Thoracic aorta (tissue), 2 donors: ENCODE measurements around the gene CLCN3. TPM values are rescaled to one million over a fixed set of nuclear protein-coding genes. Genes with fewer than 3 reads are reported as not detected.
"Not testable (repeated sequence)": the region's sequence is repeated elsewhere in the genome, so short reads cannot be mapped to it uniquely, and the experiment has no call there.

Experiments used
- ATAC-seq: fragments of 150-250 bp; one replicate; pipeline ENCODE4 v1.8.0; 2017; ENCODE audit warnings: low read depth; ENCODE audit not compliant: insufficient number of reproducible peaks, low FRiP score
- DNase-seq: peaks from one replicate; pipeline ENCODE4 v3.0.0-alpha.2; 2020; ENCODE audit warnings: low spot score
- H3K27ac ChIP-seq, 2 donors: fragments of 200-600 bp; sonication (generic); 1 replicate in 1 of 2; 2 replicates in 1 of 2; pipeline ENCODE4 v1.5.1; 2016; ENCODE audit warnings: mild to moderate bottlenecking in 2 of 2, moderate library complexity in 2 of 2
- H3K27me3 ChIP-seq: fragments of 200-600 bp; sonication (generic); replicated peaks from 2 replicates; pipeline ENCODE4 v1.6.0; 2016; ENCODE audit warnings: mild to moderate bottlenecking; ENCODE audit not compliant: insufficient read depth
- H3K36me3 ChIP-seq: fragments of 200-600 bp; sonication (generic); one replicate; pipeline ENCODE4 v1.5.1; 2016
- H3K4me1 ChIP-seq, 2 donors: fragments of 200-600 bp; sonication (generic); 1 replicate in 1 of 2; 2 replicates in 1 of 2; pipeline versions ENCODE4 v1.5.1 to v1.6.0; 2016; ENCODE audit warnings: low read depth in 2 of 2, mild to moderate bottlenecking in 1 of 2; ENCODE audit not compliant: control insufficient read depth in 1 of 2
- H3K4me3 ChIP-seq: fragments of 200-600 bp; sonication (generic); 2 replicates; pipeline ENCODE4 v1.5.1; 2016; ENCODE audit warnings: mild to moderate bottlenecking
- H3K9me3 ChIP-seq: fragments of 200-600 bp; sonication (generic); 2 replicates; pipeline ENCODE4 v1.5.1; 2016
- CTCF ChIP-seq: fragments of 200-600 bp; sonication (generic); IDR thresholded peaks from one replicate; pipeline ENCODE4 v1.5.1; 2019; ENCODE audit warnings: antibody characterized with exemption
- total RNA-seq, 2 donors: library from RNA; depleted of rRNA; stranded (reverse); fragments of >200 nt; gene quantifications; one replicate each; pipeline versions ENCODE4 v1.1.0 to v1.2.3, GENCODE V29; 2016

Gene CLCN3
- total RNA-seq = 10 to 100 TPM; 13.0 to 20.0 TPM

GRCh38 chr4:169619958-169620879 is at the start of gene CLCN3:
Gene CLCN3 (plus strand): TSS chr4:169620578. CDS start chr4:169635929, 15,351 bp downstream.
- Histone ChIP-seq H3K27ac (peak within 1 kb of the TSS; percentile 94), H3K4me3 (peak within 1 kb of the TSS; percentile 97), H3K36me3 (no peaks in the 10 kb centered on the region), H3K4me1 (peaks cover 7 to 27% of the 10 kb centered on the region in 2 donors), H3K27me3 (no peaks in the 10 kb centered on the region), H3K9me3 (no peaks in the 10 kb centered on the region)
- ATAC-seq (peak; percentile 98), DNase-seq (peak; percentile 89)
- no peak for TF ChIP-seq CTCF

GRCh38 chr4:169571012-169571411 is 49.4 kb upstream of the CLCN3 start:
- not testable (repeated sequence) for DNase-seq, H3K9me3 ChIP-seq, H3K4me3 ChIP-seq, H3K4me1 ChIP-seq, ATAC-seq, H3K36me3 ChIP-seq, H3K27me3 ChIP-seq, H3K27ac ChIP-seq

GRCh38 chr4:169571435-169571834 is 48.9 kb upstream of the CLCN3 start:
- Histone ChIP-seq H3K4me1 (no peaks in the 10 kb centered on the region), H3K9me3 (no peaks in the 10 kb centered on the region), H3K27me3 (no peaks in the 10 kb centered on the region), H3K36me3 (peaks cover 10% of the 10 kb centered on the region), H3K4me3 (no peak overlapping the region), H3K27ac (no peak overlapping the region)
- ATAC-seq = no peak
- DNase-seq = no peak
- TF ChIP-seq CTCF = no peak

- H3K9me3 ChIP-seq = no peaks in the 10 kb centered on the region
- no peaks in the 10 kb centered on the region for H3K27me3 ChIP-seq
- DNase-seq (no peak), ATAC-seq (no peak)
- no peaks in the 10 kb centered on the region for H3K4me1 ChIP-seq
- TF ChIP-seq CTCF = no peak
- H3K36me3 ChIP-seq = peaks cover 12% of the 10 kb centered on the region
- H3K27ac ChIP-seq = no peak overlapping the region
- H3K4me3 ChIP-seq = no peak overlapping the region
These were observed 46.5 kb upstream of the CLCN3 start for GRCh38 chr4:169573889-169574288.

GRCh38 chr4:169582203-169582602 is 38.2 kb upstream of the CLCN3 start:
- Histone ChIP-seq H3K9me3 (no peaks in the 10 kb centered on the region), H3K4me3 (no peak overlapping the region), H3K4me1 (no peaks in the 10 kb centered on the region), H3K27ac (no peak overlapping the region), H3K36me3 (peaks cover 18% of the 10 kb centered on the region), H3K27me3 (no peaks in the 10 kb centered on the region)
- no peak for DNase-seq
- no peak for TF ChIP-seq CTCF
- no peak for ATAC-seq
